HG02798 (cell line): ENCODE data around the gene RBM26.
A peak's percentile ranks its signal among the peaks of the same experiment; 100 is the strongest.

Source experiments
- ATAC-seq: cut with Tn5 transposase; IDR thresholded peaks from one replicate; pipeline ENCODE4 v1.9.1; 2021; ENCODE audit warnings: mild to moderate bottlenecking; ENCODE audit not compliant: unreplicated experiment, poor library complexity

RBM26 gene, protein sequence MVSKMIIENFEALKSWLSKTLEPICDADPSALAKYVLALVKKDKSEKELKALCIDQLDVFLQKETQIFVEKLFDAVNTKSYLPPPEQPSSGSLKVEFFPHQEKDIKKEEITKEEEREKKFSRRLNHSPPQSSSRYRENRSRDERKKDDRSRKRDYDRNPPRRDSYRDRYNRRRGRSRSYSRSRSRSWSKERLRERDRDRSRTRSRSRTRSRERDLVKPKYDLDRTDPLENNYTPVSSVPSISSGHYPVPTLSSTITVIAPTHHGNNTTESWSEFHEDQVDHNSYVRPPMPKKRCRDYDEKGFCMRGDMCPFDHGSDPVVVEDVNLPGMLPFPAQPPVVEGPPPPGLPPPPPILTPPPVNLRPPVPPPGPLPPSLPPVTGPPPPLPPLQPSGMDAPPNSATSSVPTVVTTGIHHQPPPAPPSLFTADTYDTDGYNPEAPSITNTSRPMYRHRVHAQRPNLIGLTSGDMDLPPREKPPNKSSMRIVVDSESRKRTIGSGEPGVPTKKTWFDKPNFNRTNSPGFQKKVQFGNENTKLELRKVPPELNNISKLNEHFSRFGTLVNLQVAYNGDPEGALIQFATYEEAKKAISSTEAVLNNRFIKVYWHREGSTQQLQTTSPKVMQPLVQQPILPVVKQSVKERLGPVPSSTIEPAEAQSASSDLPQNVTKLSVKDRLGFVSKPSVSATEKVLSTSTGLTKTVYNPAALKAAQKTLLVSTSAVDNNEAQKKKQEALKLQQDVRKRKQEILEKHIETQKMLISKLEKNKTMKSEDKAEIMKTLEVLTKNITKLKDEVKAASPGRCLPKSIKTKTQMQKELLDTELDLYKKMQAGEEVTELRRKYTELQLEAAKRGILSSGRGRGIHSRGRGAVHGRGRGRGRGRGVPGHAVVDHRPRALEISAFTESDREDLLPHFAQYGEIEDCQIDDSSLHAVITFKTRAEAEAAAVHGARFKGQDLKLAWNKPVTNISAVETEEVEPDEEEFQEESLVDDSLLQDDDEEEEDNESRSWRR

GRCh38 chr13:79405831-79406596, at the start of gene RBM26:
TSS of gene RBM26 (minus strand) at chr13:79406255. CDS start at chr13:79405774, 481 bp downstream.
- peak; percentile 83 for ATAC-seq

DNA sequence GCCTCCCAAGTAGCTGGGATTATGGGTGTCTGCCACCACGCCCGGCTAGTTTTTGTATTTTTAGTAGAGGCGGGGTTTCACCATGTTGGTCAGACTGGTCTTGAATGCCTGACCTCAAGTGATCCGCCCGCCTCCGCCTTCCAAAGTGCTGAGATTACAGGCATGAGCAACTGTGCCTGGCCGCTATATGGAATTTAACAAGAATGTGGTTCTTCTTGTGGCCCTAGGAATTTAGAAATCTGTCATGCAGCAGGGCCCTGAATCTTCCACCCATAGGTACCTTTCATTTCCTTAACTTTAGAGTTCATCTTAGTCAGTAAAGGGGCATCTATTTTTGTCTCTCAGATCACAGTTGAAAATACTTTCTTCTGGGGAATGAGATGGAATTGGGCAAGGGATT, 49.3 kb upstream of the RBM26 start:
- ATAC-seq, result no peak

DNA sequence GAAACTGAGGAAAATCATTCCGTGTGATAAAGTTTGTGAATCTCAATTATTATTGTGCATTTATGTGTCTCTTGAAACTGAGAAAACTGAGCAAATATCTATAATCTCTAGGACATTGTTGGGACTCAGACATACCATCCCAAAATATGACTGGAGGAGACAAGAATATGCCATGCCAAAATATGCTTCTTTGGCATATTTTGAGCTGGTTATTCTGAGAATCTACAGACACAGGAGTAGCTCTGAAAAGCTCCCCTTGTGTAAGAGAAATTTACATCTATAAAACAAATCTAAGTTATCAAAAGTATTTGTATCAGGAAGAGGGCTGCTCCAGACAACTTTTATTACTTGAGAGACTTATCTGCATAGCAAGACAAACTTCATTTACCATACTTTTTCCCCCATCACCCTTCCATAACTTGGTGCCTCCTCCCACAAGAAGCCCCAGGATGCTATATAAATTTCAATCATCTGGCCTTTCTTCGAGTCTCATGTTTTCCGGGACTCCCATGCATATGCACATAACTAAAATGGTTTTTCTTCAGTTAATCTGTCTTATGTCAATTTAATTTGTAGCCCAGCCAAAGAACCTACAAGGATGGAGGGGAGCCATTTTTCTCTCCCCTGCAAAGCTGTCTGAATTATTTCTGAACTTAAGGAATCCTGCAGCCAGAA, 46.3 kb upstream of the RBM26 start:
- ATAC-seq, result no peak

- peak; percentile 100 for ATAC-seq
Observed at GRCh38 chr13:79451500-79451962, 45.5 kb upstream of the RBM26 start.

DNA sequence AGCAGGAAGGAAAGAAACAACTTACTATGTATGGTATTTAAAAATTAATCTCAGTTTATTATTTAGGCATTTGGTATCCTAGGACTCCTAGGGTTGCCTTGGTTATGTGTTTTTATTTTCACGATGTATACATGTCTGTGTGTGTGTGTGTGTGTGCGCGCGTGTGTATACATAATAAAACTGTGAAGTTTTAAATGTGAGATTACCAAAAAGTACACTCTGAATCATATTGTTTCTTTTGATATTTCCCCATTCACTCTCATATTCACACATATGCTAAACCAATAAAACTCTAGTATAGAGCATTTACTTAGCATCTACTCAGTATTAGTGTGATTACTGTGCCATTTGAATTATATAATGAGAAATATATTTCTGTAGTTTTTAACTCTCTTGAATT, 44.1 kb upstream of the RBM26 start:
- ATAC-seq, result no peak

DNA sequence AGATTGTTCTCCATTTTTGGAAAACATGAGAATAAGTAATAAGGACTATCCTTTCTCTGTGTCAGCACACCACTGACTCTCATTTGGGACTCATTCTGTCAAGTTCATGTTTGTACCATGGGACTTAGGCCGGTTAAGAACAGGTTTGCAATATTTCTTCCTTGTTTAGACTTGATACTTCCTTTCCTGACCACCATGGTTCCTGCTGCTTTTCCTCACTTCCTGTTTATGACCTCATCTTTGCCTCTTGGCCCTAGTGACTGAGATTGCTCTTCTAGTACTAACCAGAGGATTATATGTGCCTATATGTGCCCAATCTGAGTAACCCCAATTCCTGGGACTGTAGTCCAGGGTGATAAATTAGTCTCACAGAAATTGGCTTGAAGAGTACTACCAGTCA, 42.4 kb upstream of the RBM26 start:
- no peak for ATAC-seq

DNA sequence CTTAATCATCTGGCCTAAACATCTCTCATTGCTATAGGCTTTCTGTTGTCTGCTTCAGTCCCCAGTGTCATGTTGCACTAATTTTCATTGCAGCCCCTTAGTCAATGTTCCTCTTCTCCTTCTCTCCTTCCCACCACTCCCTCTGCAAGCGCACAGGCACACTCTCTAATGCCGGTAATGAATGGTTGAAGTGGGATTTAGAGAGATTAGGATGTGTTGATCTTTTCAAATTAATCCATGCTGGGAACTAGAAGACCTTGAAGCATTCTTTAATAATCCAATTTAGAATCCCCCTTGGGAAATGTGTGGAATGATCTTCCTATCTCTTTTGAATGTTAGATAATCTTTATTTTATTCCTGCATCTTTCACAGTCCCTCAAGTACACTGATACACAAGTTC, 41.7 kb upstream of the RBM26 start:
- ATAC-seq, result no peak

DNA sequence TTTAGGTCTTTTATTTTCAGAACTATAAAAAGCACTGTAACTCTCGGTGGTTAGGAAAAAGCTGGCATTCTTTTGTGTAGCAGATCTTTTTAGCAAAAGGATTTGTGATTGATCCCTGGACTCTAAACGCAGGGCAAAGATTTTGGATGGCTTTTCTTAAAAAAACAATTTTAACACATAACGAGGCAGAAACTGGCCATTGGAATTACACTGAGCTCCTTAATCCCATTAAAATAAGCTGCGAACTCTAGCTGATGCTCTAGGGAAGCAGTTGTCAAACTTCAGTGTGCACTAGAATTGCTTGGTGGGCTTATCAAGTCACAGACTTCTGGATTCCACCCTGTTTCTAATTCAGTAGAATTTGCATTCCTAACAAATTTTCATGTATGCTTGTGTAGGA, 41.1 kb upstream of the RBM26 start:
- no peak for ATAC-seq

- no peak for ATAC-seq
Observed at GRCh38 chr13:79445968-79446645, 40.1 kb upstream of the RBM26 start.

- ATAC-seq, result no peak
Observed at GRCh38 chr13:79442706-79443105, 36.7 kb upstream of the RBM26 start.

DNA sequence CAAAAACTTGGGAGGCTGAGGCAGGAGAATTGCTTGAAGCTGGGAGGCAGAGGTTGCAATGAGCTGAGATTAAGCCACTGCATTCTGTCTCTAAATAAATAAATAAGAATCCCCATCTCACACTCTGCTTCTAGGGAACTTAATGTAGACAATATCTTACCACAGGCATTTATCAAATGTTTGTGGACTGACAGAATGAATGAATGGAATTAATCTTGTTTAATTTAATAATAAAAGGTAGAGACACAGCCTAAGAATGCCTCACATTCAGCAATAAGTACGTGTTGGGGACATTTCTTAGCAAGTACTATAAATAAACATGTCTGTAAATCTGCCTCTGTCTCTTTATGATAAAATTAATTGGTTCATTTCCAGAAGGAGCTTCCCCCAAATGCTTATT, 36.2 kb upstream of the RBM26 start:
- ATAC-seq, result no peak

- no peak for ATAC-seq
Observed at GRCh38 chr13:79440958-79441528, 35.0 kb upstream of the RBM26 start.

GRCh38 chr13:79439275-79439674, 33.2 kb upstream of the RBM26 start:
- no peak for ATAC-seq

GRCh38 chr13:79435561-79435990, 29.5 kb upstream of the RBM26 start:
- ATAC-seq, result no peak

GRCh38 chr13:79434556-79434955, 28.5 kb upstream of the RBM26 start:
- no peak for ATAC-seq

DNA sequence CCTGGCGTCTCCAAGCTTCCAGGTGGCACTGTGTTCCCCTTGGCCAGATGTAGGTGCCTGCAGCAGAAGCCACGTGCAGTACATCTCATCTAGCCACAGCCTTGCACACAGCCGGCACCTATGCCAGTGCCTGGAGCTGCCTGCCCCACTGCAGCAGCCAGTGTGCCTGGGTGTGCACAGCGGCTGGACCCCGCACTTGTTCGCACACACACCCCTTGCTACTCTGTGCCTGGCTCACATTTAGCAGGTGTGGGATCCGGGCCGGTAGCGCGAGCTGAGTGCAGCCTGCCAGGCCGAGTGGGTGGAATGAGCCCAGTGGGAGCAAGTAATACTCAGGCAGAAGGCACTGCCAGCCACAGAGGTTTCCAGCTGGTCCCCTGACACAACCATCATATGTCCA, 26.9 kb upstream of the RBM26 start:
- no peak for ATAC-seq

GRCh38 chr13:79432086-79432485, 26.0 kb upstream of the RBM26 start:
- no peak for ATAC-seq

- no peak for ATAC-seq
Observed at GRCh38 chr13:79429309-79429708, 23.3 kb upstream of the RBM26 start.

GRCh38 chr13:79427883-79428282, 21.8 kb upstream of the RBM26 start:
- no peak for ATAC-seq
